ENCODE results near the gene LRRFIP1. TPM values are rescaled to one million over a fixed set of nuclear protein-coding genes. Genes with fewer than 3 reads are reported as not detected.
A peak's percentile ranks its signal among the peaks of the same experiment; 100 is the strongest.

Gene LRRFIP1
- total and polyA plus RNA-seq, 9 of the 15 experiments (the other 6 are each of a cell fraction or from before 2014, with no cell fraction given): 13.1 to 45.2 (median 31.3) TPM

DNA sequence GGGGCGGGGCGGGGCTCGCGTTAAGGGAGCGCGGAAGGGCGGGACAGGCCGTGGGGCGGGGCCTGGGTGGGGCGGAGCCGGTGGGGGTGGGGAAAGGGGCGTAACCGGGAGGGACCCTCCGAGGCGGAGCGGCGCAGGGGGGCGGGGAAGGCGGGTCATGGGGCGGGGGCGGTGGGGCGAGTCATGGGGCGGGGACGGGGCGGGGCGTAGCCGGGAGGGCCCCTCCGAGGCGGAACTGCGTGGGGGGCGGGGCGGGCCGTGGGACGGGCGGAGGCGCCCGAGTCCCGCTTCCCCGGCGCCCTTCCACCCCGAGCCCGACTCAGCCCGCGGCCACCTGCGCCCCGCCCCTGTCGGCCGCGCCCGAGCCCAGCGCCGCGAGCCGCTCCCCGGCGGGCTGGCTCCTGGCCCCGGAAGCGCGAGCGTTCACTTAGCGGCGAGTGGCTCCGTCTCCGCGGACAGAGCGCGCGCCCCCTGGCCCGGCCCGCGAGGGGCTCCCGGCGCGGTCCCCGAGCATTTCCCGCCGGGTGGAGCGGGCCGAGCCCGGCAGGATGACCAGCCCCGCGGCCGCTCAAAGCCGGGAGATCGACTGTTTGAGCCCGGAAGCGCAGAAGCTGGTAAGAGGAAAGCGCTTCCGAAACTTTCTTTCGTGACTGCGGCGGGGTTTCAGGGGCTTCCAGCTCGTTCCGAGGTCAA lies 64.7 kb downstream of the LRRFIP1 start:
- ATAC-seq: peak; percentile 94
- BruUV-seq (replicated peaks): no TSS peak
- Histone ChIP-seq H3K36me3 (ENCODE audit: control insufficient read depth, insufficient read depth, low read length) (no peaks in the 10 kb centered on the region), H3K27me3 (ENCODE audit: control insufficient read depth in 2 of 2, insufficient read depth in 2 of 2, low read length in 2 of 2) (peaks cover 0 to under 1% of the 10 kb centered on the region in 2 experiments; a peak in 1 of 5 replicates), H3K9me1 (ENCODE audit: control insufficient read depth, insufficient read depth, low read length) (no peaks in the 10 kb centered on the region), H3K9ac (ENCODE audit: insufficient read depth in 1 of 2, low read depth in 2 of 2, low read length in 2 of 2) (peak overlapping the region; percentile 79 to 94), H4K20me1 (replicated peaks; ENCODE audit: control insufficient read depth, insufficient read depth, low read length) (peaks cover 10% of the 10 kb centered on the region), H3K9me3 (replicated peaks; ENCODE audit: control insufficient read depth, insufficient read depth, low read depth, low read length) (no peaks in the 10 kb centered on the region), H3K79me2 (ENCODE audit: control insufficient read depth, insufficient read depth, low read length) (peaks cover 48% of the 10 kb centered on the region), H3K27ac (ENCODE audit: extremely low read depth, low read depth, low read length) (peak overlapping the region; percentile 89), H3K4me2 (ENCODE audit: insufficient read depth, low read length) (peak overlapping the region; percentile 81), H3K4me3 (peak overlapping the region; percentile 86), H3K4me1 (replicated peaks in 1 of 2; ENCODE audit: control insufficient read depth in 2 of 2, insufficient read depth in 2 of 2, low read length in 2 of 2) (peaks cover 26 to 37% of the 10 kb centered on the region in 2 experiments), H2AFZ (ENCODE audit: low read depth, low read length) (peak overlapping the region; percentile 83)
- peak; percentile 90 to 96 (median 95) for DNase-seq (ENCODE audit: extremely low read depth in 1 of 4, low spot score in 3 of 4)
- in situ Hi-C loops (cut with MboI): no loop called here
- CTCF ChIA-PET (ENCODE audit: low intra/inter-chr PET ratio): no interaction called here
- FAIRE-seq: no peak
- WGBS (ENCODE audit: insufficient coverage, low coverage, missing lambda C conversion rate): 0% methylated on average over 13 of the region's 94 CpGs
- POLR2A ChIA-PET: no interaction called here
- intact Hi-C loops (cut with micrococcal nuclease): no loop called here
- TF ChIP-seq, protein P1, sequence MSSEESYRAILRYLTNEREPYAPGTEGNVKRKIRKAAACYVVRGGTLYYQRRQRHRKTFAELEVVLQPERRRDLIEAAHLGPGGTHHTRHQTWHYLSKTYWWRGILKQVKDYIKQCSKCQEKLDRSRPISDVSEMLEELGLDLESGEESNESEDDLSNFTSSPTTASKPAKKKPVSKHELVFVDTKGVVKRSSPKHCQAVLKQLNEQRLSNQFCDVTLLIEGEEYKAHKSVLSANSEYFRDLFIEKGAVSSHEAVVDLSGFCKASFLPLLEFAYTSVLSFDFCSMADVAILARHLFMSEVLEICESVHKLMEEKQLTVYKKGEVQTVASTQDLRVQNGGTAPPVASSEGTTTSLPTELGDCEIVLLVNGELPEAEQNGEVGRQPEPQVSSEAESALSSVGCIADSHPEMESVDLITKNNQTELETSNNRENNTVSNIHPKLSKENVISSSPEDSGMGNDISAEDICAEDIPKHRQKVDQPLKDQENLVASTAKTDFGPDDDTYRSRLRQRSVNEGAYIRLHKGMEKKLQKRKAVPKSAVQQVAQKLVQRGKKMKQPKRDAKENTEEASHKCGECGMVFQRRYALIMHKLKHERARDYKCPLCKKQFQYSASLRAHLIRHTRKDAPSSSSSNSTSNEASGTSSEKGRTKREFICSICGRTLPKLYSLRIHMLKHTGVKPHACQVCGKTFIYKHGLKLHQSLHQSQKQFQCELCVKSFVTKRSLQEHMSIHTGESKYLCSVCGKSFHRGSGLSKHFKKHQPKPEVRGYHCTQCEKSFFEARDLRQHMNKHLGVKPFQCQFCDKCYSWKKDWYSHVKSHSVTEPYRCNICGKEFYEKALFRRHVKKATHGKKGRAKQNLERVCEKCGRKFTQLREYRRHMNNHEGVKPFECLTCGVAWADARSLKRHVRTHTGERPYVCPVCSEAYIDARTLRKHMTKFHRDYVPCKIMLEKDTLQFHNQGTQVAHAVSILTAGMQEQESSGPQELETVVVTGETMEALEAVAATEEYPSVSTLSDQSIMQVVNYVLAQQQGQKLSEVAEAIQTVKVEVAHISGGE (CRISPR knock-in tag; IDR thresholded peaks at IDR 0.05): peak in 2 of 3 experiments; percentile 60 to 68; a peak in 4 of 6 replicates
- no peak for TF ChIP-seq ZNF134 (CRISPR knock-in tag; conservative IDR thresholded peaks at IDR 0.05)
- TF ChIP-seq CCNT2 (IDR thresholded peaks at IDR 0.05; ENCODE audit: borderline replicate concordance, extremely low read depth, insufficient read length, low read depth, low read length): peak; percentile 62
- TF ChIP-seq, protein P2, sequence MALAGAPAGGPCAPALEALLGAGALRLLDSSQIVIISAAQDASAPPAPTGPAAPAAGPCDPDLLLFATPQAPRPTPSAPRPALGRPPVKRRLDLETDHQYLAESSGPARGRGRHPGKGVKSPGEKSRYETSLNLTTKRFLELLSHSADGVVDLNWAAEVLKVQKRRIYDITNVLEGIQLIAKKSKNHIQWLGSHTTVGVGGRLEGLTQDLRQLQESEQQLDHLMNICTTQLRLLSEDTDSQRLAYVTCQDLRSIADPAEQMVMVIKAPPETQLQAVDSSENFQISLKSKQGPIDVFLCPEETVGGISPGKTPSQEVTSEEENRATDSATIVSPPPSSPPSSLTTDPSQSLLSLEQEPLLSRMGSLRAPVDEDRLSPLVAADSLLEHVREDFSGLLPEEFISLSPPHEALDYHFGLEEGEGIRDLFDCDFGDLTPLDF (CRISPR knock-in tag; IDR thresholded peaks at IDR 0.05): no peak
- no peak for TF ChIP-seq LCOR (CRISPR knock-in tag; IDR thresholded peaks at IDR 0.05)
- TF ChIP-seq FOS (IDR thresholded peaks at IDR 0.05; ENCODE audit: extremely low read depth, insufficient read length): no peak
- TF ChIP-seq, protein P3, sequence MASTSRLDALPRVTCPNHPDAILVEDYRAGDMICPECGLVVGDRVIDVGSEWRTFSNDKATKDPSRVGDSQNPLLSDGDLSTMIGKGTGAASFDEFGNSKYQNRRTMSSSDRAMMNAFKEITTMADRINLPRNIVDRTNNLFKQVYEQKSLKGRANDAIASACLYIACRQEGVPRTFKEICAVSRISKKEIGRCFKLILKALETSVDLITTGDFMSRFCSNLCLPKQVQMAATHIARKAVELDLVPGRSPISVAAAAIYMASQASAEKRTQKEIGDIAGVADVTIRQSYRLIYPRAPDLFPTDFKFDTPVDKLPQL (IDR thresholded peaks at IDR 0.05; ENCODE audit: extremely low read depth, insufficient read length): no peak
- TF ChIP-seq TBL1XR1 (IDR thresholded peaks at IDR 0.05; ENCODE audit: low read length in 2 of 2): no peak
- TF ChIP-seq, protein P4, sequence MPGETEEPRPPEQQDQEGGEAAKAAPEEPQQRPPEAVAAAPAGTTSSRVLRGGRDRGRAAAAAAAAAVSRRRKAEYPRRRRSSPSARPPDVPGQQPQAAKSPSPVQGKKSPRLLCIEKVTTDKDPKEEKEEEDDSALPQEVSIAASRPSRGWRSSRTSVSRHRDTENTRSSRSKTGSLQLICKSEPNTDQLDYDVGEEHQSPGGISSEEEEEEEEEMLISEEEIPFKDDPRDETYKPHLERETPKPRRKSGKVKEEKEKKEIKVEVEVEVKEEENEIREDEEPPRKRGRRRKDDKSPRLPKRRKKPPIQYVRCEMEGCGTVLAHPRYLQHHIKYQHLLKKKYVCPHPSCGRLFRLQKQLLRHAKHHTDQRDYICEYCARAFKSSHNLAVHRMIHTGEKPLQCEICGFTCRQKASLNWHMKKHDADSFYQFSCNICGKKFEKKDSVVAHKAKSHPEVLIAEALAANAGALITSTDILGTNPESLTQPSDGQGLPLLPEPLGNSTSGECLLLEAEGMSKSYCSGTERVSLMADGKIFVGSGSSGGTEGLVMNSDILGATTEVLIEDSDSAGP (CRISPR knock-in tag; IDR thresholded peaks at IDR 0.05): no peak
- TF ChIP-seq ZNF239 (CRISPR knock-in tag; IDR thresholded peaks at IDR 0.05): no peak
- no peak for TF ChIP-seq NCOA2 (IDR thresholded peaks at IDR 0.05; ENCODE audit: partially characterized antibody in 2 of 2)
- TF ChIP-seq ZNF780A (CRISPR knock-in tag; IDR thresholded peaks at IDR 0.05): no peak

All from K562 (cell line).